H1 (cell line): ENCODE results near the gene KLHL1. TPM values are rescaled to one million over a fixed set of nuclear protein-coding genes. Genes with fewer than 3 reads are reported as not detected.

Source experiments
- CTCF ChIA-PET: fragments of 300-600 bp; sonication (Branson Sonifier 250); formaldehyde crosslinking; loops from one replicate; lab custom pipeline; 2021; ENCODE audit not compliant: partially characterized antibody; lab: Charles Lee
- POLR2A ChIA-PET: fragments of 300-600 bp; sonication (Branson Sonifier 250); formaldehyde crosslinking; loops from one replicate; lab custom pipeline; 2021; ENCODE audit warnings: inconsistent platforms; ENCODE audit not compliant: partially characterized antibody; lab: Charles Lee
- DNase-seq, 2 experiments: peaks; one replicate each; pipeline versions ENCODE4 v3.0.0 to v3.0.0-alpha.2; 2010 to 2022; ENCODE audit warnings: low spot score in 2 of 2, low read depth in 1 of 2, mixed read lengths in 1 of 2
- FAIRE-seq: peaks from 2 replicates; lab custom pipeline; 2011; peaks lifted over from hg19 to GRCh38; lab: Jason Lieb, UNC
- H2AFZ ChIP-seq: 2 replicates; pipeline ENCODE4 v1.8.1; 2012; ENCODE audit warnings: low read length, inconsistent platforms
- H2AK5ac ChIP-seq: 2 replicates; pipeline ENCODE4 v1.6.1; 2013; ENCODE audit warnings: low read depth, low read length
- H2BK120ac ChIP-seq: replicated peaks from 2 replicates; pipeline ENCODE3; 2013; ENCODE audit warnings: low read depth, low read length, inconsistent platforms
- H2BK12ac ChIP-seq: 2 replicates; pipeline ENCODE4 v1.6.1; 2013; ENCODE audit warnings: low read depth, low read length
- H2BK15ac ChIP-seq: 2 replicates; pipeline ENCODE4 v1.6.1; 2013; ENCODE audit warnings: low read length
- H2BK20ac ChIP-seq: 2 replicates; pipeline ENCODE4 v1.6.1; 2013; ENCODE audit warnings: low read length
- H2BK5ac ChIP-seq: 2 replicates; pipeline ENCODE4 v1.6.1; 2013; ENCODE audit warnings: low read depth, low read length
- H3K14ac ChIP-seq: 2 replicates; pipeline ENCODE4 v1.6.1; 2013; ENCODE audit warnings: inconsistent platforms; ENCODE audit not compliant: insufficient read length
- H3K18ac ChIP-seq: 2 replicates; pipeline ENCODE4 v1.6.1; 2013; ENCODE audit warnings: low read length; ENCODE audit errors: extremely low read depth
- H3K23ac ChIP-seq: 2 replicates; pipeline ENCODE4 v1.6.1; 2013; ENCODE audit warnings: inconsistent platforms; ENCODE audit not compliant: insufficient read length
- H3K23me2 ChIP-seq: 2 replicates; pipeline ENCODE4 v1.6.1; 2013; ENCODE audit warnings: low read depth, low read length
- H3K27ac ChIP-seq: 2 replicates; pipeline ENCODE4 v1.6.1; 2011; ENCODE audit warnings: low read depth, low read length, inconsistent platforms
- H3K27me3 ChIP-seq, 4 experiments: replicated peaks in 1 of 4; 1 replicate in 1 of 4; 2 replicates in 3 of 4; pipeline versions ENCODE4 v1.6.1 to v1.8.1; 2011 to 2013; ENCODE audit warnings: low read length in 3 of 4, mild to moderate bottlenecking in 3 of 4, inconsistent platforms in 2 of 4, mixed read lengths in 2 of 4, moderate library complexity in 1 of 4; ENCODE audit not compliant: control insufficient read depth in 3 of 4, insufficient read depth in 3 of 4; ENCODE audit errors: extremely low read depth in 1 of 4
- H3K36me3 ChIP-seq, 4 experiments: 2 replicates each; pipeline versions ENCODE4 v1.6.1 to v1.8.1; 2011 to 2013; ENCODE audit warnings: mild to moderate bottlenecking in 4 of 4, low read length in 3 of 4, moderate library complexity in 2 of 4, control low read depth in 1 of 4, inconsistent platforms in 1 of 4; ENCODE audit not compliant: insufficient read depth in 4 of 4, control insufficient read depth in 2 of 4
- H3K4ac ChIP-seq: replicated peaks from 2 replicates; pipeline ENCODE3; 2013; ENCODE audit warnings: low read length, low read depth, mixed read lengths, inconsistent platforms; ENCODE audit not compliant: insufficient read length
- H3K4me1 ChIP-seq, 4 experiments: replicated peaks in 1 of 4; 1 replicate in 1 of 4; 2 replicates in 3 of 4; pipeline versions ENCODE4 v1.6.1 to v1.8.1; 2011 to 2013; ENCODE audit warnings: low read length in 3 of 4, inconsistent platforms in 2 of 4, mixed read lengths in 1 of 4; ENCODE audit not compliant: insufficient read depth in 4 of 4, control insufficient read depth in 3 of 4
- H3K4me2 ChIP-seq, 2 experiments: 2 replicates each; pipeline versions ENCODE4 v1.6.1 to v1.8.1; 2011 to 2013; ENCODE audit warnings: low read depth in 2 of 2, low read length in 2 of 2, control low read depth in 1 of 2, inconsistent platforms in 1 of 2, mild to moderate bottlenecking in 1 of 2; ENCODE audit not compliant: insufficient read depth in 1 of 2
- H3K4me3 ChIP-seq, 4 experiments: fragments of 200-600, 300-600 bp in 1 of 4; sonication (generic), shearing (Covaris generic), sonication (Bioruptor Twin) in 1 of 4; 2 replicates each; pipeline versions ENCODE4 v1.5.1 to v1.8.1; 2011 to 2016; ENCODE audit warnings: low read length in 4 of 4, low read depth in 3 of 4, control low read depth in 2 of 4, inconsistent platforms in 2 of 4, mild to moderate bottlenecking in 2 of 4, mixed read lengths in 1 of 4, moderate library complexity in 1 of 4; ENCODE audit not compliant: insufficient read depth in 2 of 4; ENCODE audit errors: extremely low read depth in 1 of 4
- H3K56ac ChIP-seq: replicated peaks from 2 replicates; pipeline ENCODE3; 2013; ENCODE audit warnings: low read depth, mild to moderate bottlenecking, mixed read lengths, low read length, inconsistent platforms; ENCODE audit not compliant: insufficient read length
- H3K79me1 ChIP-seq: 2 replicates; pipeline ENCODE4 v1.6.1; 2013; ENCODE audit warnings: low read depth, low read length, control low read depth
- H3K79me2 ChIP-seq, 2 experiments: 2 replicates each; pipeline versions ENCODE4 v1.6.1 to v1.8.1; 2012 to 2013; ENCODE audit warnings: low read length in 2 of 2, mild to moderate bottlenecking in 2 of 2, inconsistent platforms in 1 of 2; ENCODE audit not compliant: insufficient read depth in 2 of 2, control insufficient read depth in 1 of 2
- H3K9ac ChIP-seq, 4 experiments: replicated peaks in 1 of 4; 1 replicate in 1 of 4; 2 replicates in 3 of 4; pipeline versions ENCODE4 v1.6.1 to v1.8.1; 2011 to 2013; ENCODE audit warnings: low read depth in 3 of 4, low read length in 3 of 4, control low read depth in 2 of 4, mild to moderate bottlenecking in 2 of 4, moderate library complexity in 2 of 4, inconsistent platforms in 1 of 4; ENCODE audit errors: extremely low read depth in 1 of 4
- H3K9me3 ChIP-seq, 2 experiments: 2 replicates each; pipeline versions ENCODE4 v1.6.1 to v1.8.1; 2012 to 2013; ENCODE audit warnings: mild to moderate bottlenecking in 2 of 2, moderate library complexity in 2 of 2, control low read depth in 1 of 2, inconsistent platforms in 1 of 2, low read depth in 1 of 2, low read length in 1 of 2, mixed read lengths in 1 of 2; ENCODE audit not compliant: insufficient read depth in 2 of 2
- H4K20me1 ChIP-seq, 2 experiments: replicated peaks in 1 of 2; 2 replicates each; pipeline versions ENCODE3 to v1.8.1; 2011 to 2013; ENCODE audit warnings: inconsistent platforms in 2 of 2, low read length in 2 of 2, mild to moderate bottlenecking in 1 of 2; ENCODE audit not compliant: insufficient read depth in 2 of 2, control insufficient read depth in 1 of 2
- H4K5ac ChIP-seq: 2 replicates; pipeline ENCODE4 v1.6.1; 2013; ENCODE audit warnings: low read length, low read depth, mixed read lengths, inconsistent platforms; ENCODE audit not compliant: insufficient read length
- H4K8ac ChIP-seq: 2 replicates; pipeline ENCODE4 v1.8.0; 2013; ENCODE audit warnings: mild to moderate bottlenecking, moderate library complexity, low read length, inconsistent platforms; ENCODE audit not compliant: insufficient read depth; ENCODE audit errors: extremely low read depth
- H4K91ac ChIP-seq: replicated peaks from 2 replicates; pipeline ENCODE3; 2013; ENCODE audit warnings: low read length, mixed read lengths, inconsistent platforms; ENCODE audit not compliant: insufficient read length
- BCL11A ChIP-seq, 2 experiments: IDR thresholded peaks; one replicate each; pipeline ENCODE4 v1.6.1; 2011; ENCODE audit warnings: low read depth in 2 of 2, low read length in 2 of 2, mild to moderate bottlenecking in 2 of 2
- EZH2 ChIP-seq: fragments of 200-600 bp; sonication (generic); IDR thresholded peaks from 2 replicates; pipeline ENCODE4 v1.7.1; 2012; ENCODE audit warnings: low read depth, mild to moderate bottlenecking, moderate library complexity, low read length, inconsistent platforms; ENCODE audit not compliant: severe bottlenecking
- FOSL1 ChIP-seq: IDR thresholded peaks from 2 replicates; pipeline ENCODE4 v1.6.1; 2011; ENCODE audit warnings: mild to moderate bottlenecking, low read depth, low read length, moderate library complexity; ENCODE audit not compliant: insufficient read depth
- HDAC6 ChIP-seq: IDR thresholded peaks from one replicate; pipeline ENCODE4 v1.7.1; 2012; ENCODE audit warnings: low read depth, mild to moderate bottlenecking, inconsistent platforms, low read length, moderate library complexity
- JUND ChIP-seq: IDR thresholded peaks from 2 replicates; pipeline ENCODE4 v1.6.1; 2011; ENCODE audit warnings: mild to moderate bottlenecking, improper control_type of control experiment, low read length
- MAX ChIP-seq: IDR thresholded peaks from 2 replicates; pipeline ENCODE4 v1.6.1; 2012; ENCODE audit warnings: inconsistent platforms
- NANOG ChIP-seq: IDR thresholded peaks from 2 replicates; pipeline ENCODE4 v1.6.1; 2011; ENCODE audit warnings: low read length, low read depth, mild to moderate bottlenecking, inconsistent platforms; ENCODE audit not compliant: insufficient read depth, poor library complexity, severe bottlenecking
- SRF ChIP-seq: IDR thresholded peaks from 2 replicates; pipeline ENCODE4 v1.6.1; 2011; ENCODE audit warnings: mild to moderate bottlenecking, low read depth, low read length, moderate library complexity
- TEAD4 ChIP-seq: IDR thresholded peaks from 2 replicates; pipeline ENCODE4 v1.6.1; 2012; ENCODE audit warnings: low read depth, low read length, inconsistent platforms, mixed read lengths
- polyA plus RNA-seq, 7 experiments: library from polyadenylated mRNA; depleted of rRNA in 3 of 7; stranded (reverse) in 5 of 7; unstranded in 2 of 7; fragments of >200 nt in 5 of 7; fragments of 200-250 nt in 2 of 7; gene quantifications; 1 replicate in 5 of 7; 2 replicates in 1 of 7; 4 replicates in 1 of 7; pipeline versions ENCODE4 v1.2.1 to v1.2.3, GENCODE V29; 2011 to 2013; ENCODE audit warnings: missing spikeins in 2 of 7, mixed read lengths in 2 of 7
- total RNA-seq: library from RNA; stranded (reverse); fragmentation: NEBNext Ultra II Directional; extraction: Animal tissue kit (Norgen Biotek cat#: 25700); gene quantifications from 2 replicates; pipeline ENCODE4 v1.2.1, GENCODE V29; 2021
- TF ChIP-seq, protein P1 (sequence below): IDR thresholded peaks from 2 replicates; pipeline ENCODE4 v1.6.1; 2011; ENCODE audit warnings: low read length, improper control_type of control experiment

Gene KLHL1
- total and polyA plus RNA-seq, 2 of the 8 experiments (the other 6 are each of a cell fraction or from before 2014, with no cell fraction given), result not detected

DNA sequence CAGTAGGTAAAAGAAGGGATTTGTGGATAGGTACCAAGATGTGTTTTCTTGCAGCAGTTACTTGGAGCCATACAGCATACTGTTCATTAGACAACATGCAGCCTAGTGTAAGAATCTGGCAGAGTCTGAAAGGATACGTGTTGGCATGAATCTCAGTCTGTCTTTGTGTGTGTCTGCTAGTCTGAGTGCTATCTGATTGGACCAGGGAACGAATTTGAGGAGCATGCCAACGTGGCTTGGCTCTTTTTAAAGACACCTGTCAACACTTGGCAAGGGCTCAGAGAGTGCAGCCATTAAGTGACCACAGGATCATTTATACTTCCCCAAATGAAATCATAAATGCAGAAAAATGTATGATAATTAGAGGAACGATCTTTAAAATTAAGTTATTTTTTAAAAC, 28.2 kb downstream of the KLHL1 start (continued):
- TF ChIP-seq MAX, result no peak

DNA sequence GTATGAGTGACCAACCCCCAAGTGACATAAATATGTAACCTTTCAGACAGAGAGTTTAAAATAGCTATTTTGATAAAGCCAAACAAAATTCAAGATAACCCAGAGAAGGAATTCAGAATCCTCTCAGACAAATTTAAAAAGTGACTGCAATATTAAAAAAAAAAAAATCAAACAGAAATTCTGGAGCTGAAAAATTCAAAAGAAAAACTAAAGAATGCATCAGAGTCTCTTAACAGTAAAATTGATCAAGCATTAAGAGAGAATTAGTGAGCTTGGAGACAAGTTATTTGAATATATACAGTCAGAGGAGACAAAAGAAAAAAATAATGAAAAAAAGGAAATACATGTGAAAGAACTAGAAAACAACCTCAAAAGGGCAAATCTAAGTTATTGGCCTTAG, 53.7 kb downstream of the KLHL1 start:
- Histone ChIP-seq H4K91ac (no peak overlapping the region), H2AK5ac (no peak overlapping the region), H3K56ac (no peak overlapping the region), H2BK15ac (no peak overlapping the region), H3K9ac (no peak overlapping the region), H3K4me1 (no peaks in the 10 kb centered on the region), H3K79me2 (no peaks in the 10 kb centered on the region), H4K8ac (no peak overlapping the region), H3K4me2 (no peak overlapping the region), H3K23me2 (no peaks in the 10 kb centered on the region), H3K27me3 (no peaks in the 10 kb centered on the region), H3K36me3 (no peaks in the 10 kb centered on the region), H3K79me1 (no peaks in the 10 kb centered on the region), H3K4ac (no peak overlapping the region), H2BK120ac (no peak overlapping the region), H2AFZ (no peak overlapping the region), H3K18ac (no peak overlapping the region), H2BK12ac (no peak overlapping the region), H3K9me3 (no peaks in the 10 kb centered on the region), H2BK5ac (no peak overlapping the region), H3K14ac (no peak overlapping the region), H4K20me1 (no peaks in the 10 kb centered on the region), H2BK20ac (no peak overlapping the region), H3K27ac (no peak overlapping the region), H3K23ac (no peak overlapping the region), H3K4me3 (no peak overlapping the region), H4K5ac (no peak overlapping the region)
- ChIA-PET CTCF (interaction anchor here (0.6 kb wide), 1 partner anchor 218 kb away, joined by 3 read pairs; no protein-coding TSS in a partner anchor), POLR2A (no interaction called here)
- DNase-seq (no peak), FAIRE-seq (no peak)
- TF ChIP-seq FOSL1, result no peak
- TF ChIP-seq BCL11A (IDR thresholded peaks at IDR 0.05; ENCODE audit: low read depth in 2 of 2, low read length in 2 of 2), result no peak
- no peak for TF ChIP-seq HDAC6
- no peak for TF ChIP-seq EZH2
- TF ChIP-seq, protein P1, sequence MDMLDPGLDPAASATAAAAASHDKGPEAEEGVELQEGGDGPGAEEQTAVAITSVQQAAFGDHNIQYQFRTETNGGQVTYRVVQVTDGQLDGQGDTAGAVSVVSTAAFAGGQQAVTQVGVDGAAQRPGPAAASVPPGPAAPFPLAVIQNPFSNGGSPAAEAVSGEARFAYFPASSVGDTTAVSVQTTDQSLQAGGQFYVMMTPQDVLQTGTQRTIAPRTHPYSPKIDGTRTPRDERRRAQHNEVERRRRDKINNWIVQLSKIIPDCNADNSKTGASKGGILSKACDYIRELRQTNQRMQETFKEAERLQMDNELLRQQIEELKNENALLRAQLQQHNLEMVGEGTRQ, result no peak
- no peak for TF ChIP-seq JUND
- TF ChIP-seq NANOG, result no peak
- no peak for TF ChIP-seq TEAD4
- no peak for TF ChIP-seq SRF
